Mesendoderm (in vitro differentiated cells): Measurements from ENCODE around the gene PLCL1.

Experiments
- DNase-seq: peaks from one replicate; pipeline ENCODE4 v3.0.0; 2013
- H2AK5ac ChIP-seq: 2 replicates; pipeline ENCODE4 v1.6.1; 2013; ENCODE audit warnings: low read length, inconsistent platforms
- H2BK120ac ChIP-seq: 2 replicates; pipeline ENCODE4 v1.6.1; 2013; ENCODE audit warnings: low read depth, mild to moderate bottlenecking, low read length, moderate library complexity, mixed read lengths
- H2BK15ac ChIP-seq: replicated peaks from 2 replicates; pipeline ENCODE4 v1.6.1; 2013; ENCODE audit warnings: low read depth, mild to moderate bottlenecking, moderate library complexity
- H2BK5ac ChIP-seq: 2 replicates; pipeline ENCODE4 v1.6.1; 2013; ENCODE audit warnings: low read length, inconsistent platforms
- H3K18ac ChIP-seq: 2 replicates; pipeline ENCODE4 v1.6.1; 2013; ENCODE audit warnings: mild to moderate bottlenecking, low read length, mixed read lengths
- H3K23ac ChIP-seq: one replicate; pipeline ENCODE4 v1.6.1; 2013; ENCODE audit warnings: low read length
- H3K27ac ChIP-seq: 2 replicates; pipeline ENCODE4 v1.5.1; 2013; ENCODE audit warnings: low read depth, mild to moderate bottlenecking, inconsistent platforms, low read length, moderate library complexity
- H3K27me3 ChIP-seq: 2 replicates; pipeline ENCODE4 v1.6.1; 2013; ENCODE audit warnings: low read length, control low read depth, mild to moderate bottlenecking, inconsistent platforms; ENCODE audit not compliant: insufficient read depth, poor library complexity
- H3K36me3 ChIP-seq: 2 replicates; pipeline ENCODE4 v1.6.1; 2013; ENCODE audit warnings: low read length, inconsistent platforms; ENCODE audit not compliant: control insufficient read depth, insufficient read depth
- H3K4ac ChIP-seq: one replicate; pipeline ENCODE4 v1.6.1; 2013; ENCODE audit warnings: low read depth, mild to moderate bottlenecking, low read length, moderate library complexity
- H3K4me1 ChIP-seq: 2 replicates; pipeline ENCODE4 v1.6.1; 2013; ENCODE audit warnings: low read depth, low read length, inconsistent platforms; ENCODE audit not compliant: control insufficient read depth
- H3K4me2 ChIP-seq: 2 replicates; pipeline ENCODE4 v1.6.1; 2013; ENCODE audit warnings: low read length
- H3K4me3 ChIP-seq: 2 replicates; pipeline ENCODE4 v1.5.1; 2013; ENCODE audit warnings: mild to moderate bottlenecking, low read length
- H3K56ac ChIP-seq: one replicate; pipeline ENCODE4 v1.6.1; 2013; ENCODE audit warnings: low read length
- H3K79me1 ChIP-seq: 2 replicates; pipeline ENCODE4 v1.6.1; 2013; ENCODE audit warnings: low read length, inconsistent platforms
- H3K79me2 ChIP-seq: 2 replicates; pipeline ENCODE4 v1.6.1; 2013; ENCODE audit warnings: mild to moderate bottlenecking, low read length; ENCODE audit not compliant: control insufficient read depth, insufficient read depth
- H3K9ac ChIP-seq: 2 replicates; pipeline ENCODE4 v1.6.1; 2013; ENCODE audit warnings: low read length, inconsistent platforms
- H4K5ac ChIP-seq: one replicate; pipeline ENCODE4 v1.6.1; 2013; ENCODE audit warnings: low read length
- H4K8ac ChIP-seq: one replicate; pipeline ENCODE4 v1.6.1; 2013; ENCODE audit warnings: low read depth, mild to moderate bottlenecking, control low read depth, low read length, moderate library complexity
- WGBS: extraction: QIAGEN DNeasy Blood & Tissue Kit; methylation state at CpG from one replicate; pipeline ENCODE4 v1.1.7; 2013; ENCODE audit warnings: low lambda C conversion rate, missing lambda C conversion rate; ENCODE audit not compliant: insufficient coverage; ENCODE audit errors: extremely low coverage; 5-methylcytosine and 5-hydroxymethylcytosine counted together

The PLCL1 gene

DNA sequence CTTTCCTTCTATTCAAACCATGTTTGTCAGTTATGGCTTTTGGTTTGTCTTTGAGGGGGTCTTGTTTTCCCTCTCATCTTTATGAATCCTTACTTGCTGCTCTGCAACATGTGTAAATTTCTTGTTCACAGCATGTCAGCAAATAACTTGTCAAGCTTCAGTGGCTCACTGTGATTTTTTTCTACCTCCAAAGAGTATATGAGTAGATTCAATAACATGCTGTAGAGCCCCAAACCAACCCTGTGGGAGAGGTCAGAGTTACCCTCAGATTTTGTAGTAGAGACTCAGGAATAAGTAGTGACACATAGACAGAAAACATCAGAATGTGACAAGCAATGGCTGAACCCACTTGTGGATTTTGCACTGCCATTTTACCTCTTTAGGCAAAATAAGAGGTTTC, 121.6 kb downstream of the PLCL1 start:
- no peaks in the 10 kb centered on the region for H3K79me2 ChIP-seq
- no peak overlapping the region for H3K56ac ChIP-seq
- no peaks in the 10 kb centered on the region for H3K79me1 ChIP-seq
- H2BK15ac ChIP-seq = no peak overlapping the region
- no peak overlapping the region for H3K23ac ChIP-seq
- H3K4me1 ChIP-seq = no peaks in the 10 kb centered on the region
- no peak overlapping the region for H2AK5ac ChIP-seq
- H3K9ac ChIP-seq = no peak overlapping the region
- no peak overlapping the region for H2BK5ac ChIP-seq
- no peak overlapping the region for H4K5ac ChIP-seq
- no peak for DNase-seq
- no peak overlapping the region for H3K4ac ChIP-seq
- H4K8ac ChIP-seq = no peak overlapping the region
- no peak overlapping the region for H2BK120ac ChIP-seq
- no peaks in the 10 kb centered on the region for H3K27me3 ChIP-seq
- no peak overlapping the region for H3K4me3 ChIP-seq
- H3K18ac ChIP-seq = no peak overlapping the region
- no peak overlapping the region for H3K4me2 ChIP-seq
- H3K27ac ChIP-seq = no peak overlapping the region
- H3K36me3 ChIP-seq = no peaks in the 10 kb centered on the region

GRCh38 chr2:197926673-197927072, 122.3 kb downstream of the PLCL1 start:
- no peaks in the 10 kb centered on the region for H3K79me2 ChIP-seq
- H3K9ac ChIP-seq = no peak overlapping the region
- H3K4ac ChIP-seq = no peak overlapping the region
- no peak overlapping the region for H3K23ac ChIP-seq
- no peak overlapping the region for H4K8ac ChIP-seq
- no peak overlapping the region for H3K4me3 ChIP-seq
- no CpG with 5 or more reads among the region's 4 CpGs for WGBS
- no peak overlapping the region for H4K5ac ChIP-seq
- no peak overlapping the region for H2BK120ac ChIP-seq
- no peak overlapping the region for H3K4me2 ChIP-seq
- DNase-seq = no peak
- H3K4me1 ChIP-seq = no peaks in the 10 kb centered on the region
- H3K18ac ChIP-seq = no peak overlapping the region
- no peaks in the 10 kb centered on the region for H3K36me3 ChIP-seq
- H2BK15ac ChIP-seq = no peak overlapping the region
- H3K27me3 ChIP-seq = no peaks in the 10 kb centered on the region
- no peak overlapping the region for H2AK5ac ChIP-seq
- H3K27ac ChIP-seq = no peak overlapping the region
- H3K79me1 ChIP-seq = no peaks in the 10 kb centered on the region
- no peak overlapping the region for H3K56ac ChIP-seq
- H2BK5ac ChIP-seq = no peak overlapping the region

DNA sequence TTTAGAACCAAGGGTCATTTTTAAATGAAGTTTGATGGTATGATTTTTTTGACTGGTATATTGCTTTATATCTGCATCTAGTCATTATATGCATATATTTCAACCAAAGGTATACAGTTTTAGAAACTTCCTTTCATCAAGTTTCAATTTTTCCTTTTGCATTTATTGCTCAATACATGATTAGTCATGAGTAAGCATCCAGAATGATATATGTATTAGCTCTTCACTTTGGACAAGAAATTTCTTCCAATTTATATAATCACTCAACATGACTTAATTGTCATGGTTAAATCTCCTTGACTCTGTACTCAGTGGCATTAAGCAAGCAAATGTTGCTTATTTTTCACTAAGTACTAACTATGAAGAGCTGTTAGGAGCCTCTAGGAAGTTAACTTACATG, 123.6 kb downstream of the PLCL1 start:
- no peak overlapping the region for H3K18ac ChIP-seq
- no peak overlapping the region for H3K27ac ChIP-seq
- no peak overlapping the region for H3K9ac ChIP-seq
- H2AK5ac ChIP-seq = no peak overlapping the region
- no peak overlapping the region for H2BK120ac ChIP-seq
- no peak overlapping the region for H2BK5ac ChIP-seq
- no peak overlapping the region for H3K23ac ChIP-seq
- no peak overlapping the region for H3K4ac ChIP-seq
- H3K27me3 ChIP-seq = no peaks in the 10 kb centered on the region
- H4K5ac ChIP-seq = no peak overlapping the region
- H3K56ac ChIP-seq = no peak overlapping the region
- H3K79me2 ChIP-seq = no peaks in the 10 kb centered on the region
- H3K4me3 ChIP-seq = no peak overlapping the region
- no peaks in the 10 kb centered on the region for H3K36me3 ChIP-seq
- H2BK15ac ChIP-seq = no peak overlapping the region
- H3K79me1 ChIP-seq = no peaks in the 10 kb centered on the region
- H3K4me1 ChIP-seq = no peaks in the 10 kb centered on the region
- no peak overlapping the region for H4K8ac ChIP-seq
- no peak for DNase-seq
- H3K4me2 ChIP-seq = no peak overlapping the region

- Histone ChIP-seq H4K5ac (no peak overlapping the region), H3K27me3 (no peaks in the 10 kb centered on the region), H3K4me2 (no peak overlapping the region), H3K23ac (no peak overlapping the region), H3K4me1 (no peaks in the 10 kb centered on the region), H3K79me1 (no peaks in the 10 kb centered on the region), H3K27ac (no peak overlapping the region), H2AK5ac (no peak overlapping the region), H2BK5ac (no peak overlapping the region), H3K4me3 (no peak overlapping the region), H3K56ac (no peak overlapping the region), H2BK120ac (no peak overlapping the region), H3K79me2 (no peaks in the 10 kb centered on the region), H3K18ac (no peak overlapping the region), H2BK15ac (no peak overlapping the region), H3K9ac (no peak overlapping the region), H3K4ac (no peak overlapping the region), H4K8ac (no peak overlapping the region), H3K36me3 (no peaks in the 10 kb centered on the region)
- WGBS = no CpG with 5 or more reads among the region's 5 CpGs
- peak; percentile 27 for DNase-seq
These were observed 124.9 kb downstream of the PLCL1 start for GRCh38 chr2:197929008-197929885.

DNA sequence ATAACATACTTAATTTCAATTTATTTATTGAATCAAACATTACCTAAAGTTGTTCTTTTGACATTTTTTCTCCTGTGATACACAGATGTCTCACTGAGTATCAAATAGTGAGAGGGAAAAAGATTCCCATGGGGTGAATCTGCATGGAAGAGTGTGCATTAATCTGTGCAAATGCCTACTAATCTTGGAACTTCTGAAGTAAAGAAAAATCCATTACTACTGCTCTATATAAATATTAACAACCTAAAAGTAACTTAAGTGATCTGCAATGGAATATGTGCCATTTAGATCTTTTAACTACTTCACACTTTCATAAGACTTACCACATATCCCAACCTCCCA, 125.5 kb downstream of the PLCL1 start:
- DNase-seq = no peak
- no peak overlapping the region for H3K4me3 ChIP-seq
- no peak overlapping the region for H2BK15ac ChIP-seq
- no peak overlapping the region for H3K23ac ChIP-seq
- no peaks in the 10 kb centered on the region for H3K79me2 ChIP-seq
- H3K4ac ChIP-seq = no peak overlapping the region
- no peak overlapping the region for H2BK5ac ChIP-seq
- H3K56ac ChIP-seq = no peak overlapping the region
- H3K18ac ChIP-seq = no peak overlapping the region
- no peaks in the 10 kb centered on the region for H3K79me1 ChIP-seq
- no peak overlapping the region for H3K4me2 ChIP-seq
- no peak overlapping the region for H2BK120ac ChIP-seq
- H3K4me1 ChIP-seq = no peaks in the 10 kb centered on the region
- no peak overlapping the region for H4K8ac ChIP-seq
- H2AK5ac ChIP-seq = no peak overlapping the region
- no peaks in the 10 kb centered on the region for H3K27me3 ChIP-seq
- no peak overlapping the region for H4K5ac ChIP-seq
- no peaks in the 10 kb centered on the region for H3K36me3 ChIP-seq
- H3K27ac ChIP-seq = no peak overlapping the region
- H3K9ac ChIP-seq = no peak overlapping the region

- no peak overlapping the region for H4K5ac ChIP-seq
- no peaks in the 10 kb centered on the region for H3K79me1 ChIP-seq
- H3K4ac ChIP-seq = no peak overlapping the region
- no peak overlapping the region for H3K56ac ChIP-seq
- H2BK15ac ChIP-seq = no peak overlapping the region
- H4K8ac ChIP-seq = no peak overlapping the region
- DNase-seq = no peak
- WGBS = no CpG with 5 or more reads among the region's 4 CpGs
- no peak overlapping the region for H3K23ac ChIP-seq
- H2BK5ac ChIP-seq = no peak overlapping the region
- H3K4me3 ChIP-seq = no peak overlapping the region
- H3K18ac ChIP-seq = no peak overlapping the region
- no peak overlapping the region for H3K27ac ChIP-seq
- H2BK120ac ChIP-seq = no peak overlapping the region
- H3K27me3 ChIP-seq = no peaks in the 10 kb centered on the region
- no peak overlapping the region for H2AK5ac ChIP-seq
- H3K4me2 ChIP-seq = no peak overlapping the region
- H3K79me2 ChIP-seq = no peaks in the 10 kb centered on the region
- H3K4me1 ChIP-seq = no peaks in the 10 kb centered on the region
- H3K9ac ChIP-seq = no peak overlapping the region
- no peaks in the 10 kb centered on the region for H3K36me3 ChIP-seq
These were observed 126.3 kb downstream of the PLCL1 start for GRCh38 chr2:197930570-197931278.
